Pancreas (tissue), 10 donors: Measurements from ENCODE around the gene WNK4. TPM values are rescaled to one million over a fixed set of nuclear protein-coding genes. Genes with fewer than 3 reads are reported as not detected.

Source experiments
- ATAC-seq, 4 donors: fragments of 200-7000 bp; cut with Tn5 transposase; one replicate each; pipeline versions ENCODE4 v1.8.0 to v1.9.1; 2020; ENCODE audit warnings: mild to moderate bottlenecking in 4 of 4, moderate library complexity in 4 of 4
- DNase-seq, 6 donors: peaks; one replicate each; pipeline ENCODE4 v3.0.0-alpha.2; 2020
- FAIRE-seq: peaks from 2 replicates; lab custom pipeline; 2012; peaks lifted over from hg19 to GRCh38; lab: Jason Lieb, UNC
- H3K27ac ChIP-seq, 4 donors: fragments of 200-600 bp; sonication (generic); 1 replicate in 3 of 4; 2 replicates in 1 of 4; pipeline versions ENCODE4 v1.5.0 to v1.8.0; 2020
- H3K27me3 ChIP-seq, 4 donors: fragments of 200-600 bp; one replicate each; pipeline ENCODE4 v1.8.0; 2021
- H3K36me3 ChIP-seq, 3 donors: fragments of 200-600 bp; sonication (generic) in 1 of 3; one replicate each; pipeline versions ENCODE4 v1.5.0 to v1.8.0; 2020 to 2021
- H3K4me1 ChIP-seq, 3 donors: fragments of 200-600 bp; one replicate each; pipeline ENCODE4 v1.8.0; 2021
- H3K4me3 ChIP-seq, 4 donors: fragments of 200-600 bp; sonication (generic) in 2 of 4; one replicate each; pipeline versions ENCODE4 v1.5.0 to v1.8.0; 2020 to 2021
- H3K9me3 ChIP-seq, 4 donors: fragments of 200-600 bp; one replicate each; pipeline ENCODE4 v1.8.0; 2021
- WGBS, 2 donors: extraction: QIAGEN DNeasy Blood & Tissue Kit; methylation state at CpG; one replicate each; pipeline ENCODE4 v1.1.7; 2013; 5-methylcytosine and 5-hydroxymethylcytosine counted together
- intact Hi-C, 3 donors: fragments of 100-400 bp; cut with DNase I; formaldehyde crosslinking; loops; one replicate each; pipeline versions ENCODE4 v1.11.1 to v1.14.2; 2022
- polyA plus RNA-seq, 2 donors: library from polyadenylated mRNA; stranded (reverse); fragments of 200-250 nt; gene quantifications; one replicate each; pipeline ENCODE4 v1.2.3, GENCODE V29; 2013
- total RNA-seq, 6 donors: library from RNA; stranded (reverse); fragmentation: NEBNext Ultra II Directional in 4 of 6; extraction: Animal tissue kit (Norgen Biotek cat#: 25700) in 4 of 6; gene quantifications; one replicate each; pipeline versions ENCODE4 v1.2.1 to v1.2.4, GENCODE V29; 2021 to 2023
- TF ChIP-seq, protein P1 (sequence below), 4 donors: fragments of 200-600 bp; sonication (generic) in 3 of 4; IDR thresholded peaks; one replicate each; pipeline versions ENCODE4 v1.5.0 to v1.8.0; 2021; ENCODE audit warnings: antibody characterized with exemption in 4 of 4
- donor health status: healthy with polysubstance abuse.
- donor health status: DM: no; HTN: no; CAD: no; lungs with moderate emphysema.
- donor health status: DM: no; HTN: no; CAD: no.
- donor health status: control.
- donor health status: control.
- donor health status: Bipolar disorder and iron deficiency.
- donor health status: DM: yes; HTN: yes; CAD: no.
- donor health status: DM: no; HTN: no; CAD: no.
- donor health status: DM: no; HTN: no; CAD: no.
- donor health status: DM: yes; HTN: yes; CAD: no.

Gene WNK4
- total and polyA plus RNA-seq, 8 donors = 0.19 to 4.7 (median 0.53) TPM

DNA sequence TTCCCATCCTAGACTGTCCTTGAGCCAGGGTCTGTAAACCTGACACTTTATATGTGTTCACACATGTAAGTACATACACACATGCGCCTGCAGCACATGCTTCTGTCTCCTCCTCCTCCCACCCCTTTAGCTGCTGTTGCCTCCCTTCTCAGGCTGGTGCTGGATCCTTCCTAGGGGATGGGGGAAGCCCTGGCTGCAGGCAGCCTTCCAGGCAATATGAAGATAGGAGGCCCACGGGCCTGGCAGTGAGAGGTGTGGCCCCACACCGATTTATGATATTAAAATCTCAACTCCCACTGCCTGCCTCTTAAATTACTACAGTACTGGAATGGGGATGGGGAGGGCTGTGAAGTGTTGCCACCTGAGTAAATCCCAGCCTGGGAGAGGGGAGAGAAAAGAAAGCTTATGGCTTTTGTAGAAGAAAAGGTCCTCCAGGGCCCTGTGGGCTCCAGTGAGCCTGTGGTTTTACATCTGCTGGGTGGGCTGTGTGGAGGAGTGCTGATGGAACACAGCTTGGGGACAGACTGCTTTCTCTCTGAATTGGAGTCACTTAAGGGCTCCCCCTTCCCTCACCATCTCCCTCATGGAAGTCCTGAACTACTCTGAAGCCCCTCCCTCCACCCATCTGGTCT, 990 bp upstream of the WNK4 start:
- intact Hi-C loops = no loop called here
- Histone ChIP-seq H3K27me3 (peaks cover 0 to 3% (median 0%) of the 10 kb centered on the region in 4 donors), H3K9me3 (no peaks in the 10 kb centered on the region), H3K27ac (no peak overlapping the region), H3K4me1 (peaks cover 0 to 9% (median 3%) of the 10 kb centered on the region in 3 donors), H3K4me3 (no peak overlapping the region), H3K36me3 (peaks cover 0 to 29% (median 13%) of the 10 kb centered on the region in 3 donors)
- 45 to 53% methylated on average over 3 of the region's 3 CpGs for WGBS, 2 donors
- DNase-seq = no peak
- TF ChIP-seq, protein P1, sequence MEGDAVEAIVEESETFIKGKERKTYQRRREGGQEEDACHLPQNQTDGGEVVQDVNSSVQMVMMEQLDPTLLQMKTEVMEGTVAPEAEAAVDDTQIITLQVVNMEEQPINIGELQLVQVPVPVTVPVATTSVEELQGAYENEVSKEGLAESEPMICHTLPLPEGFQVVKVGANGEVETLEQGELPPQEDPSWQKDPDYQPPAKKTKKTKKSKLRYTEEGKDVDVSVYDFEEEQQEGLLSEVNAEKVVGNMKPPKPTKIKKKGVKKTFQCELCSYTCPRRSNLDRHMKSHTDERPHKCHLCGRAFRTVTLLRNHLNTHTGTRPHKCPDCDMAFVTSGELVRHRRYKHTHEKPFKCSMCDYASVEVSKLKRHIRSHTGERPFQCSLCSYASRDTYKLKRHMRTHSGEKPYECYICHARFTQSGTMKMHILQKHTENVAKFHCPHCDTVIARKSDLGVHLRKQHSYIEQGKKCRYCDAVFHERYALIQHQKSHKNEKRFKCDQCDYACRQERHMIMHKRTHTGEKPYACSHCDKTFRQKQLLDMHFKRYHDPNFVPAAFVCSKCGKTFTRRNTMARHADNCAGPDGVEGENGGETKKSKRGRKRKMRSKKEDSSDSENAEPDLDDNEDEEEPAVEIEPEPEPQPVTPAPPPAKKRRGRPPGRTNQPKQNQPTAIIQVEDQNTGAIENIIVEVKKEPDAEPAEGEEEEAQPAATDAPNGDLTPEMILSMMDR (IDR thresholded peaks at IDR 0.05) = no peak
- ATAC-seq = no peak
- no peak for FAIRE-seq

DNA sequence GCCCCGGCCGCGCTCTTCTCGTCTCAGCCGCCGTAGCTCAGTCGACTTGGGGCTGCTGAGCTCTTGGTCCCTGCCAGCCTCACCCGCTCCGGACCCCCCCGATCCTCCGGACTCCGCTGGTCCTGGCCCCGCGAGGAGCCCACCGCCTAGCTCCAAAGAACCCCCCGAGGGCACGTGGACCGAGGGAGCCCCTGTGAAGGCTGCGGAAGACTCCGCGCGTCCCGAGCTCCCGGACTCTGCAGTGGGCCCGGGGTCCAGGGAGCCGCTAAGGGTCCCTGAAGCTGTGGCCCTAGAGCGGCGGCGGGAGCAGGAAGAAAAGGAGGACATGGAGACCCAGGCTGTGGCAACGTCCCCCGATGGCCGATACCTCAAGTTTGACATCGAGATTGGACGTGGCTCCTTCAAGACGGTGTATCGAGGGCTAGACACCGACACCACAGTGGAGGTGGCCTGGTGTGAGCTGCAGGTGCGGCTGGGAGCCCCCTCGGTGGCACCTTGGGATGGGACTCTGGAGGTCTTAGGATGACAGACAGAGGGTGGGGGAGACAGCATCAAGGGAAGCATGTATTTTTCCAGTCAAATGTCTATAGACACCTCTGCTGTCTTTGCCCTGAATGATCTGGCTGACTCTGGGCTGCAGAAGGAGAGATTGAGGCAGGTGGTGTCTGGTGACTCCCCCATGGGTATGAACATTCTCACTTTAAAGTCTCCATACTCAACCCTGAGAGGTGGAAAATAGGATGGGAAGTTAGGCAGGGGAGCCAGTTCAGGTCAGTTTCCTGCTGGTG, 635 bp downstream of the WNK4 start:
- Histone ChIP-seq H3K36me3 (peaks cover 0 to 29% (median 13%) of the 10 kb centered on the region in 3 donors), H3K4me3 (peak overlapping the region in 2 of 4 donors; percentile 14 to 39), H3K27me3 (peaks cover 0 to 8% (median 2%) of the 10 kb centered on the region in 4 donors), H3K4me1 (peaks cover 0 to 9% (median 0%) of the 10 kb centered on the region in 3 donors), H3K9me3 (no peaks in the 10 kb centered on the region), H3K27ac (no peak overlapping the region)
- WGBS, 2 donors = 10 to 11% methylated on average over 35 to 39 of the region's 39 CpGs
- ATAC-seq = peak in 2 of 4 donors; percentile 2 to 29
- intact Hi-C loops = no loop called here
- no peak for FAIRE-seq
- TF ChIP-seq, protein P1 (IDR thresholded peaks at IDR 0.05) = no peak
- peak in 1 of 6 donors; percentile 72 for DNase-seq

DNA sequence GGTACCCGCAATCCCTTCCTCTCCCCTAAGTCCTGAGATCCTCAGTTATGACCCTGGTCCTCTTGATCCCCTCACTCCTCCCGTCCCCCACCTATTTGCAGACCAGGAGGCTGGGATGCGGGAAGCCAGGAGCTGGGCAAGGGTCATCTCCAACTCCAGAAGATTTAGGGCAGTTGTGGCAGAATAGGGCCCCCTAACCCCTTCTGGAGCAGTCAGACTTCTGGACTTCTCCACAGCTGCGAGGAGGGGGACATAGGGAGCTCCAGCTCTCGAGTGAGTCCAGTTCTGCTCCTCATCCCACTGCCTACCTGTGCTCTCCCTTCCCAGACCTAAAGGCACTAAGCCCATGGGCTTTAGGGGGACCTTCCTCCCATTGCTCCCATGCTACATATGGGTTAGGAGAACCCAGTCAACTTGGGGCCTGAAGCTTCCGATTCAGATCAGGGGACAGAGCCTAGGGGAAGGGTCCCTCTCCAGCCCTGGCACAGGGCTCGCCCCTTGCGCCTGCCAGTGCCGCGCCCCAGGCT, 1.3 kb downstream of the WNK4 start:
- Histone ChIP-seq H3K4me3 (no peak overlapping the region), H3K36me3 (peaks cover 0 to 23% (median 7%) of the 10 kb centered on the region in 3 donors), H3K9me3 (no peaks in the 10 kb centered on the region), H3K27me3 (peaks cover 0 to 12% (median 2%) of the 10 kb centered on the region in 4 donors), H3K4me1 (peaks cover 0 to 9% (median 0%) of the 10 kb centered on the region in 3 donors), H3K27ac (no peak overlapping the region)
- TF ChIP-seq, protein P1 (IDR thresholded peaks at IDR 0.05) = no peak
- no peak for FAIRE-seq
- intact Hi-C loops = no loop called here
- DNase-seq = no peak
- 33 to 47% methylated on average over 10 of the region's 10 CpGs for WGBS, 2 donors
- ATAC-seq = no peak

DNA sequence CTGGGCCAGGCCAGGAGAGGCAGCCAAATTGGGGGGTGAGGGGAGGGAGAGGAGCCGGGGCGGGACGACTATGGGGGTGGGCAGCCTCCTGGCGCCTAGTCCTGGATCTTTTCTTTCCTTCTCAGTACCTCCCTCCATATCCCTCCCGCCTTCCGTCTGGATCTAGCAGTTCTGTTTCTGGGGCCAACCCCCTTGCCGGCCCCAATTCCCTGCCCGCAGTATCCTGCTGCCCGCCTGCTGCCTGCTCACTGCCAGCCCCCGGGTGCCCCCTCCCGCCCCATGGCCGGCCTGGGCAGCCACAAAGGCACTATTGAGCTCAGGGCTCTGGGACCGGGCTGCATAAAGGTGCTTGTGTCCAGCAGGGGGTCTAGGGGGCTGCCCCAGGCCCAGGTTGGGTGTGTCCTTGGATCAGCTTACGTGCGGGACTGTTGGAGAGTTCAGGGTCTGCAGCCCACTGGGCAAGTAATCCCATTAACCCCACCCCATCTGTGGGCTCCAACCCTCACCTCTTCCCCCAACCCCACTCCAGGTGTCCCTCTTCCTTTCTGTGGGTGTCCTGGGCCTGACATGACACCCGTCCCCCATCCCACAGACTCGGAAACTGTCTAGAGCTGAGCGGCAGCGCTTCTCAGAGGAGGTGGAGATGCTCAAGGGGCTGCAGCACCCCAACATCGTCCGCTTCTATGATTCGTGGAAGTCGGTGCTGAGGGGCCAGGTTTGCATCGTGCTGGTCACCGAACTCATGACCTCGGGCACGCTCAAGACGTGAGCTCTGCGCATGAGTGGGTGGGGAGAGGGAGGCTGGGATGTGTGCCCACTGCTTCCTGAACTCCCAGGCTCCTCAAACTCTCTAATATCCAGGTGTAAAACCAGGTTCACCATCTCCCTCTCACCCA, 2.0 kb downstream of the WNK4 start:
- H3K27me3 ChIP-seq = peaks cover 0 to 12% (median 2%) of the 10 kb centered on the region in 4 donors
- no peak for ATAC-seq
- no peak overlapping the region for H3K27ac ChIP-seq
- no peak for DNase-seq
- H3K36me3 ChIP-seq = peaks cover 0 to 21% (median 7%) of the 10 kb centered on the region in 3 donors
- FAIRE-seq = no peak
- intact Hi-C loops = no loop called here
- TF ChIP-seq, protein P1 (IDR thresholded peaks at IDR 0.05) = no peak
- peaks cover 0 to 9% (median 0%) of the 10 kb centered on the region in 3 donors for H3K4me1 ChIP-seq
- WGBS, 2 donors = 42 to 60% methylated on average over 23 to 29 of the region's 29 CpGs
- no peaks in the 10 kb centered on the region for H3K9me3 ChIP-seq
- no peak overlapping the region for H3K4me3 ChIP-seq
